K562 (cell line): ENCODE results near the gene INTS6. TPM values are rescaled to one million over a fixed set of nuclear protein-coding genes. Genes with fewer than 3 reads are reported as not detected.

ENCODE experiments used
- ATAC-seq: fragments of 200-7000 bp; cut with Tn5 transposase; 3 replicates; pipeline ENCODE4 v1.9.1; 2020; ENCODE audit warnings: moderate library complexity
- BruUV-seq: library from RNA; stranded (reverse); fragments of 400-500 nt; replicated peaks from 2 replicates; lab custom pipeline; 2021; lab: Mats Ljungman, UMichigan
- CTCF ChIA-PET: fragments of 300-600 bp; formaldehyde crosslinking; extraction: SDS; loops from one replicate; lab custom pipeline; 2021; ENCODE audit warnings: low intra/inter-chr PET ratio; lab: Yijun Ruan, JAX
- POLR2A ChIA-PET: fragments of 300-600, 350-650 bp; sonication (Branson Sonifier 250); formaldehyde crosslinking; extraction: SDS; loops from one replicate; lab custom pipeline; 2021; ENCODE audit warnings: antibody characterized with exemption, inconsistent platforms; lab: Yijun Ruan, JAX
- DNase-seq, 4 experiments: peaks; one replicate each; pipeline versions ENCODE4 v3.0.0 to v3.0.0-alpha.2; 2011 to 2018; ENCODE audit warnings: low spot score in 3 of 4, mixed read lengths in 3 of 4; ENCODE audit errors: extremely low read depth in 1 of 4
- FAIRE-seq: peaks from 2 replicates; lab custom pipeline; 2011; peaks lifted over from hg19 to GRCh38; lab: Jason Lieb, UNC
- H2AFZ ChIP-seq: 2 replicates; pipeline ENCODE4 v1.6.0; 2011; ENCODE audit warnings: low read depth, low read length, control low read depth, inconsistent platforms
- H3K27ac ChIP-seq: fragments of 200-600 bp; 3 replicates; pipeline ENCODE4 v1.8.0; 2011; ENCODE audit warnings: low read depth, mild to moderate bottlenecking, control low read depth, inconsistent platforms, low read length, moderate library complexity, mixed read lengths; ENCODE audit errors: extremely low read depth
- H3K27me3 ChIP-seq, 2 experiments: fragments of 300-600 bp in 1 of 2; 2 replicates in 1 of 2; 3 replicates in 1 of 2; pipeline versions ENCODE4 v1.6.0 to v1.8.0; 2011; ENCODE audit warnings: inconsistent platforms in 2 of 2, low read length in 2 of 2, mild to moderate bottlenecking in 1 of 2, mixed read lengths in 1 of 2, moderate library complexity in 1 of 2; ENCODE audit not compliant: control insufficient read depth in 2 of 2, insufficient read depth in 2 of 2
- H3K36me3 ChIP-seq: fragments of 300-600 bp; 3 replicates; pipeline ENCODE4 v1.8.0; 2011; ENCODE audit warnings: mild to moderate bottlenecking, low read length, inconsistent platforms; ENCODE audit not compliant: control insufficient read depth, insufficient read depth
- H3K4me1 ChIP-seq, 2 experiments: fragments of 200-600 bp in 1 of 2; replicated peaks in 1 of 2; 2 replicates in 1 of 2; 3 replicates in 1 of 2; pipeline versions ENCODE4 v1.5.1 to v1.8.0; 2011; ENCODE audit warnings: inconsistent platforms in 2 of 2, low read length in 2 of 2, mild to moderate bottlenecking in 1 of 2, mixed read lengths in 1 of 2, moderate library complexity in 1 of 2; ENCODE audit not compliant: control insufficient read depth in 2 of 2, insufficient read depth in 2 of 2
- H3K4me2 ChIP-seq: 2 replicates; pipeline ENCODE4 v1.6.1; 2011; ENCODE audit warnings: low read length, control low read depth, inconsistent platforms, mixed read lengths; ENCODE audit not compliant: insufficient read depth
- H3K4me3 ChIP-seq: fragments of 200-600 bp; sonication (generic), shearing (Covaris generic); 2 replicates; pipeline ENCODE4 v1.5.1; 2016; ENCODE audit warnings: control low read depth, inconsistent platforms
- H3K79me2 ChIP-seq: fragments of 200-600 bp; 3 replicates; pipeline ENCODE4 v1.8.0; 2011; ENCODE audit warnings: low read length, inconsistent platforms; ENCODE audit not compliant: control insufficient read depth, insufficient read depth
- H3K9ac ChIP-seq, 2 experiments: 2 replicates each; pipeline versions ENCODE4 v1.6.0 to v1.6.1; 2011; ENCODE audit warnings: low read depth in 2 of 2, low read length in 2 of 2, control low read depth in 1 of 2, inconsistent platforms in 1 of 2, mild to moderate bottlenecking in 1 of 2, mixed read lengths in 1 of 2; ENCODE audit not compliant: insufficient read depth in 1 of 2
- H3K9me1 ChIP-seq: one replicate; pipeline ENCODE4 v1.6.0; 2011; ENCODE audit warnings: inconsistent platforms, mild to moderate bottlenecking, low read length, moderate library complexity; ENCODE audit not compliant: control insufficient read depth, insufficient read depth
- H3K9me3 ChIP-seq: replicated peaks from 2 replicates; pipeline ENCODE4 v1.5.1; 2011; ENCODE audit warnings: low read depth, low read length, inconsistent platforms; ENCODE audit not compliant: control insufficient read depth, insufficient read depth
- H4K20me1 ChIP-seq: replicated peaks from 2 replicates; pipeline ENCODE4 v1.6.1; 2011; ENCODE audit warnings: low read length, inconsistent platforms, mixed read lengths; ENCODE audit not compliant: control insufficient read depth, insufficient read depth
- ARID1B ChIP-seq: fragments of 450-650 bp; IDR thresholded peaks from 2 replicates; pipeline ENCODE4 v1.6.1; 2016; ENCODE audit warnings: antibody characterized with exemption, mild to moderate bottlenecking, inconsistent platforms
- JUNB ChIP-seq: fragments of 450-650 bp; formaldehyde crosslinking; conservative IDR thresholded peaks from 2 replicates; pipeline ENCODE4 v1.4.0; 2020; ENCODE audit warnings: mild to moderate bottlenecking
- JUND ChIP-seq, 2 experiments: IDR thresholded peaks; 2 replicates in 1 of 2; 3 replicates in 1 of 2; pipeline ENCODE4 v1.6.1; 2011; ENCODE audit warnings: borderline replicate concordance in 2 of 2, low read depth in 2 of 2, low read length in 2 of 2, improper control_type of control experiment in 1 of 2, missing biosample characterization in 1 of 2, missing genetic modification characterization in 1 of 2, missing genetic modification reagents in 1 of 2
- KAT7 ChIP-seq: sonication (generic); formaldehyde crosslinking; IDR thresholded peaks from 2 replicates; pipeline ENCODE4 v1.8.0; 2022; ENCODE audit warnings: missing genetic modification reagents, mild to moderate bottlenecking, borderline replicate concordance
- MYNN ChIP-seq, 2 experiments: sonication (generic); formaldehyde crosslinking in 1 of 2; IDR thresholded peaks; 2 replicates each; pipeline versions ENCODE4 v1.5.0 to v1.6.1; 2016 to 2020; ENCODE audit warnings: antibody characterized with exemption in 1 of 2, missing genetic modification reagents in 1 of 2
- NR2C1 ChIP-seq, 2 experiments: fragments of 450-650 bp; IDR thresholded peaks; 2 replicates each; pipeline ENCODE4 v1.6.1; 2017; ENCODE audit warnings: mild to moderate bottlenecking in 2 of 2, antibody characterized with exemption in 1 of 2, inconsistent platforms in 1 of 2, missing compliant biosample characterization in 1 of 2, missing genetic modification characterization in 1 of 2
- NUFIP1 ChIP-seq: fragments of 450-650 bp; IDR thresholded peaks from 2 replicates; pipeline ENCODE4 v1.6.1; 2018; ENCODE audit not compliant: partially characterized antibody
- PRPF4 ChIP-seq: fragments of 200-400 bp; formaldehyde crosslinking; IDR thresholded peaks from one replicate; pipeline ENCODE4 v1.6.1; 2017; ENCODE audit warnings: low read length, low read depth, mild to moderate bottlenecking; ENCODE audit not compliant: insufficient read depth, poor library complexity, severe bottlenecking
- STAT5A ChIP-seq: IDR thresholded peaks from 2 replicates; pipeline ENCODE4 v1.6.1; 2012; ENCODE audit warnings: low read length, inconsistent platforms, borderline replicate concordance
- XRCC4 ChIP-seq: IDR thresholded peaks from one replicate; pipeline ENCODE4 v1.6.1; 2011; ENCODE audit not compliant: insufficient read depth, insufficient read length; ENCODE audit errors: extremely low read depth
- ZNF347 ChIP-seq: fragments of 450-650 bp; formaldehyde crosslinking; IDR thresholded peaks from 2 replicates; pipeline ENCODE4 v1.4.0; 2020; ENCODE audit warnings: low read depth, mild to moderate bottlenecking, moderate library complexity
- ZNF436 ChIP-seq: fragments of 250-450, 450-650 bp; sonication (Bioruptor Pico); formaldehyde crosslinking; IDR thresholded peaks from 2 replicates; pipeline ENCODE4 v1.7.0; 2020; ENCODE audit warnings: mild to moderate bottlenecking
- ZNF507 ChIP-seq: conservative IDR thresholded peaks from 2 replicates; pipeline ENCODE4 v1.6.1; 2017; ENCODE audit warnings: missing genetic modification characterization, missing compliant biosample characterization
- WGBS: fragments of 100-300 bp; shearing (Covaris generic); methylation state at CpG from one replicate; pipeline ENCODE4 v1.1.6; 2016; ENCODE audit warnings: low coverage, mixed read lengths; ENCODE audit not compliant: insufficient coverage; ENCODE audit errors: missing lambda C conversion rate; 5-methylcytosine and 5-hydroxymethylcytosine counted together
- in situ Hi-C: fragments of 300-500 bp; cut with MboI; formaldehyde crosslinking; loops from 4 replicates; pipeline ENCODE4 v1.15.0; 2018; ENCODE audit warnings: inconsistent platforms, mixed read lengths
- intact Hi-C: fragments of 100-400 bp; cut with micrococcal nuclease; formaldehyde crosslinking; loops from 2 replicates; pipeline ENCODE4 v1.14.2; 2022
- polyA plus RNA-seq, 8 experiments: library from polyadenylated mRNA; depleted of rRNA in 4 of 8; stranded (reverse) in 5 of 8; unstranded in 3 of 8; fragments of >200 nt; fragmentation: Nextera tagmentation in 2 of 8; fragmentation: Illumina TruSeq in 1 of 8; extraction: Ambion mirVana in 2 of 8; extraction: Trizol in 1 of 8; gene quantifications; 2 replicates each; pipeline versions ENCODE4 v1.2.1 to v1.2.3, GENCODE V29; 2011 to 2014; ENCODE audit warnings: inconsistent platforms in 1 of 8, missing spikeins in 1 of 8
- total RNA-seq, 7 experiments: library from RNA; depleted of rRNA in 6 of 7; stranded (reverse); fragments of >200 nt in 6 of 7; fragmentation: Illumina TruSeq in 2 of 7; extraction: Trizol in 2 of 7; gene quantifications; 2 replicates each; pipeline versions ENCODE4 v1.2.1 to v1.2.3, GENCODE V29; 2011 to 2021; ENCODE audit warnings: low replicate concordance in 1 of 7
- TF ChIP-seq, protein P1 (sequence below): sonication (generic); formaldehyde crosslinking; IDR thresholded peaks from 2 replicates; pipeline ENCODE4 v1.9.0; 2022; ENCODE audit warnings: mild to moderate bottlenecking, missing genetic modification reagents

The INTS6 gene
- total and polyA plus RNA-seq, 9 of the 15 experiments (the other 6 are each of a cell fraction or from before 2014, with no cell fraction given): 3.7 to 29.8 (median 16.1) TPM

DNA sequence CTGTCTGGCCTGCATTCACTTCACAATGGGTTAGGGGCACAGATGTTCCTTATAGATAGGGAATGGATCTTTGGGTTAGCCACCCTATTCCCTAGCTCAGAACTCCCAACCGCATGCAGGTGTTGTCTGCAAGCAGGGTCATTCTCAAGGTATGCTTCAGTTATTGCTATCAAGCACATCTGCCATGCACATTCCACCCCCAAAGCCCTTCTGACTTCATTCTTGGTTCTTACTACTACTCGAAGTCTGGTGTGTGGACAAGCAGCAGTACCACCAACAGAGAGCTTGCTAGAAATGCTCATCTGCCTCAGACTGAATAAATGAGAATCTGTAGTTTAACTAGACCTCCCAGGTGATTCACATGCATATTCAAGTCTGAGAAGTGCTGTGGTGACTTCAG lies 82.0 kb downstream of the INTS6 start:
- CTCF ChIA-PET: no interaction called here
- ATAC-seq: no peak
- Histone ChIP-seq H3K27me3 (no peaks in the 10 kb centered on the region), H3K4me2 (no peak overlapping the region), H3K79me2 (no peaks in the 10 kb centered on the region), H3K9me1 (no peaks in the 10 kb centered on the region), H3K27ac (no peak overlapping the region), H3K9me3 (no peaks in the 10 kb centered on the region), H4K20me1 (no peaks in the 10 kb centered on the region), H3K4me1 (no peaks in the 10 kb centered on the region), H2AFZ (no peak overlapping the region), H3K36me3 (peaks cover 85% of the 10 kb centered on the region), H3K9ac (no peak overlapping the region), H3K4me3 (no peak overlapping the region)
- no TSS peak for BruUV-seq
- WGBS: 75% methylated on average over 2 of the region's 2 CpGs
- no peak for DNase-seq
- no peak for FAIRE-seq
- in situ Hi-C loops (no loop called here), intact Hi-C loops (no loop called here)
- POLR2A ChIA-PET: no interaction called here
- TF ChIP-seq ZNF507 (tag) (no peak), XRCC4 (no peak), PRPF4 (no peak), NR2C1 (IDR thresholded peaks at IDR 0.05) (no peak), NR2C1 (tag; IDR thresholded peaks at IDR 0.05) (no peak), ARID1B (no peak), ZNF347 (CRISPR knock-in tag) (no peak), JUNB (CRISPR knock-in tag) (no peak), MYNN (IDR thresholded peaks at IDR 0.05) (no peak), MYNN (CRISPR knock-in tag; IDR thresholded peaks at IDR 0.05) (no peak), NUFIP1 (no peak), STAT5A (no peak), KAT7 (CRISPR knock-in tag) (no peak), JUND (IDR thresholded peaks at IDR 0.05; ENCODE audit: borderline replicate concordance, low read depth, low read length) (no peak), JUND (tag; IDR thresholded peaks at IDR 0.05; ENCODE audit: borderline replicate concordance, low read depth, low read length) (no peak), ZNF436 (no peak)
- TF ChIP-seq, protein P1, sequence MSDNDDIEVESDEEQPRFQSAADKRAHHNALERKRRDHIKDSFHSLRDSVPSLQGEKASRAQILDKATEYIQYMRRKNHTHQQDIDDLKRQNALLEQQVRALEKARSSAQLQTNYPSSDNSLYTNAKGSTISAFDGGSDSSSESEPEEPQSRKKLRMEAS: no peak
